Measurements from ENCODE around the gene WBP1L.

DNA sequence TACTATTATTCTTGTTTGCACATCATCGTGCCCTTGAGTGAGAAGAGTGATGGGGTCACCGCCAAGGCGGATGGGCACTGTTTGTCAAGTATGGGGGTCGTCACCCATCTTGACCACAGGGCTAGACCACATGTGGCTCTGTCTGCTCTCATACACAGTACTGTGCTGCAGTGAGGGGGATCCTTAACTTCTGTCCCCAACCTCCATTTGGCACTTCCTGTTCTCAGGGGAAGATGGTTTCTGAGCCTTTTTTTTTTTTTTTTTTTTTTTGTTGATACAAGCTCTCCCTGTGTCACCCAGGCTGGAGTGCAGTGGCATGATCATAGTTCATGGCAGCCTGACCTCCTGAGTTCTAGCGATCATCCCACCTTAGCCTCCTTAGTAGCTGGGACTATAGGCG is 13.6 kb downstream of the WBP1L start:
- TF ChIP-seq, protein P1, sequence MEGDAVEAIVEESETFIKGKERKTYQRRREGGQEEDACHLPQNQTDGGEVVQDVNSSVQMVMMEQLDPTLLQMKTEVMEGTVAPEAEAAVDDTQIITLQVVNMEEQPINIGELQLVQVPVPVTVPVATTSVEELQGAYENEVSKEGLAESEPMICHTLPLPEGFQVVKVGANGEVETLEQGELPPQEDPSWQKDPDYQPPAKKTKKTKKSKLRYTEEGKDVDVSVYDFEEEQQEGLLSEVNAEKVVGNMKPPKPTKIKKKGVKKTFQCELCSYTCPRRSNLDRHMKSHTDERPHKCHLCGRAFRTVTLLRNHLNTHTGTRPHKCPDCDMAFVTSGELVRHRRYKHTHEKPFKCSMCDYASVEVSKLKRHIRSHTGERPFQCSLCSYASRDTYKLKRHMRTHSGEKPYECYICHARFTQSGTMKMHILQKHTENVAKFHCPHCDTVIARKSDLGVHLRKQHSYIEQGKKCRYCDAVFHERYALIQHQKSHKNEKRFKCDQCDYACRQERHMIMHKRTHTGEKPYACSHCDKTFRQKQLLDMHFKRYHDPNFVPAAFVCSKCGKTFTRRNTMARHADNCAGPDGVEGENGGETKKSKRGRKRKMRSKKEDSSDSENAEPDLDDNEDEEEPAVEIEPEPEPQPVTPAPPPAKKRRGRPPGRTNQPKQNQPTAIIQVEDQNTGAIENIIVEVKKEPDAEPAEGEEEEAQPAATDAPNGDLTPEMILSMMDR (conservative IDR thresholded peaks at IDR 0.05; ENCODE audit: low read length), result no peak
- TF ChIP-seq EZH2phosphoT487 (IDR thresholded peaks at IDR 0.05; ENCODE audit: borderline replicate concordance, low read depth, low read length), result no peak
